Astrocyte (in vitro differentiated cells and primary cell): ENCODE measurements around the gene TXNL4A. TPM values are rescaled to one million over a fixed set of nuclear protein-coding genes. Genes with fewer than 3 reads are reported as not detected.

ENCODE experiments used
- DNase-seq: peaks from one replicate; pipeline ENCODE4 v3.0.0-alpha.2; 2010; ENCODE audit warnings: low read depth
- FAIRE-seq: peaks from 2 replicates; lab custom pipeline; 2011; peaks lifted over from hg19 to GRCh38; lab: Jason Lieb, UNC
- H2AFZ ChIP-seq: 2 replicates; pipeline ENCODE4 v1.6.0; 2012; ENCODE audit warnings: low read depth, low read length, inconsistent platforms
- H3K27ac ChIP-seq: 2 replicates; pipeline ENCODE4 v1.5.1; 2011; ENCODE audit warnings: low read depth, low read length, inconsistent platforms
- H3K27me3 ChIP-seq: 2 replicates; pipeline ENCODE4 v1.6.0; 2011; ENCODE audit warnings: low read length, inconsistent platforms; ENCODE audit not compliant: insufficient read depth
- H3K36me3 ChIP-seq: 2 replicates; pipeline ENCODE4 v1.5.1; 2011; ENCODE audit warnings: low read length, inconsistent platforms; ENCODE audit not compliant: insufficient read depth
- H3K4me1 ChIP-seq: 2 replicates; pipeline ENCODE4 v1.5.1; 2011; ENCODE audit warnings: low read length, inconsistent platforms; ENCODE audit not compliant: insufficient read depth
- H3K4me2 ChIP-seq: 2 replicates; pipeline ENCODE4 v1.6.0; 2012; ENCODE audit warnings: low read length, inconsistent platforms
- H3K4me3 ChIP-seq: 2 replicates; pipeline ENCODE4 v1.5.1; 2011; ENCODE audit warnings: low read depth, mild to moderate bottlenecking, low read length, inconsistent platforms; ENCODE audit not compliant: insufficient read depth
- H3K79me2 ChIP-seq: 2 replicates; pipeline ENCODE4 v1.6.0; 2012; ENCODE audit warnings: mild to moderate bottlenecking, low read length, inconsistent platforms; ENCODE audit not compliant: insufficient read depth
- H3K9ac ChIP-seq: 2 replicates; pipeline ENCODE4 v1.6.0; 2012; ENCODE audit warnings: mild to moderate bottlenecking, low read length, inconsistent platforms
- H3K9me3 ChIP-seq: 2 replicates; pipeline ENCODE4 v1.5.1; 2012; ENCODE audit warnings: low read depth, mild to moderate bottlenecking, low read length, inconsistent platforms; ENCODE audit not compliant: insufficient read depth
- H4K20me1 ChIP-seq: 2 replicates; pipeline ENCODE4 v1.6.0; 2012; ENCODE audit warnings: low read length, inconsistent platforms; ENCODE audit not compliant: insufficient read depth
- H3K27ac Mint-ChIP-seq: one replicate; pipeline ENCODE4 v1.8.0; 2021; ENCODE audit warnings: mild to moderate bottlenecking, mixed read lengths; ENCODE audit not compliant: unreplicated experiment
- H3K27me3 Mint-ChIP-seq: one replicate; pipeline ENCODE4 v1.8.0; 2021; ENCODE audit warnings: low read depth, mixed read lengths; ENCODE audit not compliant: unreplicated experiment
- H3K36me3 Mint-ChIP-seq: one replicate; pipeline ENCODE4 v1.8.0; 2021; ENCODE audit warnings: low read depth, mixed read lengths; ENCODE audit not compliant: unreplicated experiment
- H3K4me1 Mint-ChIP-seq: one replicate; pipeline ENCODE4 v1.8.0; 2021; ENCODE audit warnings: low read depth, mixed read lengths; ENCODE audit not compliant: unreplicated experiment
- H3K4me3 Mint-ChIP-seq: one replicate; pipeline ENCODE4 v1.8.0; 2021; ENCODE audit warnings: mild to moderate bottlenecking, moderate library complexity, mixed read lengths; ENCODE audit not compliant: unreplicated experiment
- H3K9me3 Mint-ChIP-seq: one replicate; pipeline ENCODE4 v1.8.0; 2021; ENCODE audit warnings: mild to moderate bottlenecking, mixed read lengths; ENCODE audit not compliant: unreplicated experiment
- CTCF ChIP-seq: IDR thresholded peaks from 2 replicates; pipeline ENCODE4 v1.5.1; 2011; ENCODE audit warnings: low read depth, mild to moderate bottlenecking, inconsistent platforms, low read length, moderate library complexity; ENCODE audit not compliant: insufficient read depth
- EZH2 ChIP-seq: IDR thresholded peaks from 2 replicates; pipeline ENCODE4 v1.6.1; 2012; ENCODE audit warnings: mild to moderate bottlenecking, low read length, inconsistent platforms; ENCODE audit not compliant: insufficient read depth
- total RNA-seq: library from RNA; stranded (reverse); gene quantifications from 2 replicates; pipeline ENCODE4 v1.2.1, GENCODE V29; 2021

TXNL4A gene
- total RNA-seq, 1 donor from 2014 or later, result 135 TPM

- Histone ChIP-seq H3K4me1 (peaks cover 7% of the 10 kb centered on the region), H3K9me3 (no peaks in the 10 kb centered on the region), H4K20me1 (peaks cover 48% of the 10 kb centered on the region), H3K27ac (peak overlapping the region; percentile 38), H2AFZ (peak overlapping the region; percentile 78), H3K79me2 (peaks cover 51% of the 10 kb centered on the region), H3K9ac (peak overlapping the region; percentile 82), H3K36me3 (no peaks in the 10 kb centered on the region), H3K4me2 (peak overlapping the region; percentile 95), H3K27me3 (no peaks in the 10 kb centered on the region), H3K4me3 (peak overlapping the region; percentile 67)
- DNase-seq, result no peak
- FAIRE-seq, result no peak
- H3K27ac Mint-ChIP-seq, result no peak overlapping the region
- TF ChIP-seq CTCF, result no peak
- no peak for TF ChIP-seq EZH2
- peaks cover 4% of the 10 kb centered on the region for H3K9me3 Mint-ChIP-seq
- H3K36me3 Mint-ChIP-seq, result peaks cover 12% of the 10 kb centered on the region
- H3K4me1 Mint-ChIP-seq, result peaks cover 8% of the 10 kb centered on the region
- peak overlapping the region; percentile 93 for H3K4me3 Mint-ChIP-seq
- H3K27me3 Mint-ChIP-seq, result peaks cover 2% of the 10 kb centered on the region
Observed at GRCh38 chr18:79950515-79951341, 37.6 kb downstream of the TXNL4A start.

- H3K27ac Mint-ChIP-seq, result no peak overlapping the region
- H3K4me3 Mint-ChIP-seq, result peak overlapping the region; percentile 93
- TF ChIP-seq EZH2, result no peak
- no peak for TF ChIP-seq CTCF
- Histone ChIP-seq H3K9ac (peak overlapping the region; percentile 82), H3K27me3 (no peaks in the 10 kb centered on the region), H2AFZ (no peak overlapping the region), H3K27ac (no peak overlapping the region), H3K79me2 (peaks cover 60% of the 10 kb centered on the region), H4K20me1 (peaks cover 57% of the 10 kb centered on the region), H3K9me3 (no peaks in the 10 kb centered on the region), H3K4me3 (peak overlapping the region; percentile 67), H3K4me1 (peaks cover 7% of the 10 kb centered on the region), H3K4me2 (peak overlapping the region; percentile 95), H3K36me3 (no peaks in the 10 kb centered on the region)
- H3K36me3 Mint-ChIP-seq, result peaks cover 9% of the 10 kb centered on the region
- H3K4me1 Mint-ChIP-seq, result peaks cover 8% of the 10 kb centered on the region
- FAIRE-seq (no peak), DNase-seq (no peak)
- peaks cover 4% of the 10 kb centered on the region for H3K9me3 Mint-ChIP-seq
- H3K27me3 Mint-ChIP-seq, result peaks cover 2% of the 10 kb centered on the region
Observed at GRCh38 chr18:79949697-79950487, 38.5 kb downstream of the TXNL4A start.
